Astrocyte (in vitro differentiated cells and primary cell): ENCODE data around the gene PNO1.

Experiments used
- CTCF ChIP-seq: IDR thresholded peaks from 2 replicates; pipeline ENCODE4 v1.5.1; 2011; ENCODE audit warnings: low read depth, mild to moderate bottlenecking, inconsistent platforms, low read length, moderate library complexity; ENCODE audit not compliant: insufficient read depth
- EZH2 ChIP-seq: IDR thresholded peaks from 2 replicates; pipeline ENCODE4 v1.6.1; 2012; ENCODE audit warnings: mild to moderate bottlenecking, low read length, inconsistent platforms; ENCODE audit not compliant: insufficient read depth

GRCh38 chr2:68189991-68190784, 32.5 kb downstream of the PNO1 start:
- TF ChIP-seq CTCF (no peak), EZH2 (no peak)
